Activated CD8-positive, alpha-beta memory T cell treated with anti-CD3 and anti-CD28 coated beads, Interleukin-2, amount 50 U/mL, for 1 hour (primary cell): ENCODE measurements around the gene RAB15.
A peak's percentile ranks its signal among the peaks of the same experiment; 100 is the strongest.

Experiments used
- DNase-seq: peaks from one replicate; pipeline ENCODE4 v3.0.0-alpha.2; 2020; ENCODE audit errors: extremely low read depth

RAB15 gene

GRCh38 chr14:64990296-64990695, 18.2 kb upstream of the RAB15 start:
- no peak for DNase-seq

- no peak for DNase-seq
These were observed 15.3 kb upstream of the RAB15 start for GRCh38 chr14:64987438-64987767.

- DNase-seq, result peak; percentile 83
These were observed 14.7 kb upstream of the RAB15 start, which contains the start of gene FNTB for GRCh38 chr14:64986648-64987437. Gene FNTB (plus strand): TSS chr14:64986895. CDS start chr14:64986954, 59 bp downstream.

GRCh38 chr14:64983439-64984310, 11.5 kb upstream of the RAB15 start:
- no peak for DNase-seq

GRCh38 chr14:64979336-64980074, 7.4 kb upstream of the RAB15 start:
- no peak for DNase-seq

- DNase-seq, result no peak
These were observed 2.4 kb upstream of the RAB15 start for GRCh38 chr14:64974563-64974962.

GRCh38 chr14:64973826-64974225, 1.7 kb upstream of the RAB15 start:
- no peak for DNase-seq

GRCh38 chr14:64973026-64973442, 898 bp upstream of the RAB15 start:
- no peak for DNase-seq

GRCh38 chr14:64971491-64971942, 619 bp downstream of the RAB15 start:
- no peak for DNase-seq

- DNase-seq, result no peak
These were observed 1.2 kb downstream of the RAB15 start for GRCh38 chr14:64970776-64971477.

- DNase-seq, result no peak
These were observed 2.1 kb downstream of the RAB15 start for GRCh38 chr14:64970041-64970440.

GRCh38 chr14:64968651-64969050, 3.5 kb downstream of the RAB15 start:
- DNase-seq, result no peak

- no peak for DNase-seq
These were observed 4.0 kb downstream of the RAB15 start for GRCh38 chr14:64968167-64968566.

- DNase-seq, result no peak
These were observed 5.2 kb downstream of the RAB15 start for GRCh38 chr14:64966976-64967375.

- DNase-seq, result no peak
These were observed 6.7 kb downstream of the RAB15 start for GRCh38 chr14:64965356-64966000.

GRCh38 chr14:64963611-64964010, 8.5 kb downstream of the RAB15 start:
- DNase-seq, result no peak

- no peak for DNase-seq
These were observed 11.3 kb downstream of the RAB15 start for GRCh38 chr14:64960762-64961276.

- DNase-seq, result no peak
These were observed 13.4 kb downstream of the RAB15 start for GRCh38 chr14:64958743-64959142.

GRCh38 chr14:64958201-64958600, 13.9 kb downstream of the RAB15 start:
- no peak for DNase-seq

GRCh38 chr14:64956697-64957406, 15.3 kb downstream of the RAB15 start:
- DNase-seq, result no peak
